ENCODE data around the gene SMOC2.

DNA sequence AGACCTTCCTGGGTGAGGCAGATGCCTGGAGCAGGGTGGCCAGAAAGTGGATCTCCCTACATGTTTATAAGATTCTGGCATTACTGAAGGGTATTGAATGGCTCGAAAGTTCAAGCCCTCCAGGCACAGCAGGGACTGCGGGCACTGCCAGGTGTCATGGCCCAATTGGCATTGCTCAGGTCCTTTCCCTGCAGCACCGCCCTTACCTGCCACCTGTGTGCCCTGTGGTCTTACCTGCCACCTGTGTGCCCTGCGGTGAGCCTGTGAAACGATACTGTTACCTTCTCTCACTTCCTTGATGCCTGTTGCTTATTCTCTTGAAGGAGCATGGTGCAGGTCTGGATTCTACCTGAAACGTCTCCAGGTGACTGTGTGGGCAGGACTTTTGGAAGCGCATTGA, 32.2 kb downstream of the SMOC2 start:
- no peak for TF ChIP-seq POLR2A (IDR thresholded peaks at IDR 0.05)
- TF ChIP-seq, protein P1, sequence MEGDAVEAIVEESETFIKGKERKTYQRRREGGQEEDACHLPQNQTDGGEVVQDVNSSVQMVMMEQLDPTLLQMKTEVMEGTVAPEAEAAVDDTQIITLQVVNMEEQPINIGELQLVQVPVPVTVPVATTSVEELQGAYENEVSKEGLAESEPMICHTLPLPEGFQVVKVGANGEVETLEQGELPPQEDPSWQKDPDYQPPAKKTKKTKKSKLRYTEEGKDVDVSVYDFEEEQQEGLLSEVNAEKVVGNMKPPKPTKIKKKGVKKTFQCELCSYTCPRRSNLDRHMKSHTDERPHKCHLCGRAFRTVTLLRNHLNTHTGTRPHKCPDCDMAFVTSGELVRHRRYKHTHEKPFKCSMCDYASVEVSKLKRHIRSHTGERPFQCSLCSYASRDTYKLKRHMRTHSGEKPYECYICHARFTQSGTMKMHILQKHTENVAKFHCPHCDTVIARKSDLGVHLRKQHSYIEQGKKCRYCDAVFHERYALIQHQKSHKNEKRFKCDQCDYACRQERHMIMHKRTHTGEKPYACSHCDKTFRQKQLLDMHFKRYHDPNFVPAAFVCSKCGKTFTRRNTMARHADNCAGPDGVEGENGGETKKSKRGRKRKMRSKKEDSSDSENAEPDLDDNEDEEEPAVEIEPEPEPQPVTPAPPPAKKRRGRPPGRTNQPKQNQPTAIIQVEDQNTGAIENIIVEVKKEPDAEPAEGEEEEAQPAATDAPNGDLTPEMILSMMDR (IDR thresholded peaks at IDR 0.05), result no peak

Measured in prostate gland (tissue), 2 donors.